Stimulated activated CD4-positive, alpha-beta T cell treated with anti-CD3 and anti-CD28 coated beads, Interleukin-15, amount 100 ng/mL, for 48 hours (primary cell): Measurements from ENCODE around the gene ETV6.

Experiments used
- DNase-seq, 2 donors: peaks; one replicate each; pipeline ENCODE4 v3.0.0-alpha.2; 2020; ENCODE audit warnings: low read depth in 2 of 2

Gene ETV6

DNA sequence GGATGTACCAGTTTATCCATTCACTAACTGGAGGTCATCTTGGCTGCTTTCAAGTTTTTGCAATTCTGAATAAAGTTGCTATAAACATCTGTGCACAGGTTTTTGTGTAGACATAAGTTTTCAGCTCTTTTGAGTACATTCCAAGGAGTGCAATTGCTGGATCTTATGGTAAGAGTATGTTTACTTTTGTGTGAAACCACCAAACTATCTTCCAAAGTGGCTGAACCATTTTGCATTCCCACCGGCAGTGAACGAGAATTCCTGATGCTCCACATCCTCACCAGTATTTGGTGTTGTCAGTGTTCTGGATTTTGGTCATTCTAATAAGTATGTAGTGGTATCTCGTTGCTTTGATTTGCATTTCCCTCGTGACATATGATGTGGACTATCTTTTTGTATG is 270.8 kb downstream of the ETV6 start:
- DNase-seq: no peak

DNA sequence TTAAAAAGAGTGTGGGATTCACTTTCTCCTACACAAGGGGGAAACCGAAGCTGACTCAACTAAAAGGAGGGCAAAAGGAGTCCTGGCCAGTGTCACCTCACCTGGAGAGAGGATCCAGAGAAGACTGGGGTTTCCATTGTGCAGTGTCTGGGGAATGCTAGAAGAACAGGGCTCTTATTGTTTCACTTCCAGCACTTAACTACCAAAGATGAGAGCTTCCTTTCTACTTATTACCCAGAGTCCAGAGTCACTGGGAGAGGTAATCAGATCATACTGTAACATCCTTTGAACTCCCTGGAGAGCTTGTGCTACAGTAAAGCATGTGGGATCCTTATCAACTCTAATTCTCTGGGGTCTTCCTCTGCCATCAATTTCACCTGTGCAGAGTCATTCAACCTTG is 272.9 kb downstream of the ETV6 start:
- no peak for DNase-seq

DNA sequence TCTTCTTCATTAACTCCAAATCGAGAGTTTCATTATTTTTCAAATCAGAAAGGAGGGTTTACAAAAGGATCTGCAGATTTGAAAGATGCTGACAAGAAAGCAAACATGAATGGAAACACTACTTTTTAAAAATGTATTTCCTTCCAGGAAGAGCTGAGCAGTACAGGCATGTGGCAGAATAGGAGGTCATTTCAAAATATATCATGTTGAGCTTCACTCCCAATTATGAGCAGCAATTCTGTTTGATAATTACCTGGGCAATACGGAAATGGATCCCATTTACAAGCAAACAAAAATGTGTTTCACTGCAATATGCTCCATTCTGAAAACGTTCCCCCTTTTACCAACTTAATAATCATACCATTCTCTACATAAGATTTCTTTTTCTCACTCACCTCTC is 273.6 kb downstream of the ETV6 start:
- DNase-seq: no peak

DNA sequence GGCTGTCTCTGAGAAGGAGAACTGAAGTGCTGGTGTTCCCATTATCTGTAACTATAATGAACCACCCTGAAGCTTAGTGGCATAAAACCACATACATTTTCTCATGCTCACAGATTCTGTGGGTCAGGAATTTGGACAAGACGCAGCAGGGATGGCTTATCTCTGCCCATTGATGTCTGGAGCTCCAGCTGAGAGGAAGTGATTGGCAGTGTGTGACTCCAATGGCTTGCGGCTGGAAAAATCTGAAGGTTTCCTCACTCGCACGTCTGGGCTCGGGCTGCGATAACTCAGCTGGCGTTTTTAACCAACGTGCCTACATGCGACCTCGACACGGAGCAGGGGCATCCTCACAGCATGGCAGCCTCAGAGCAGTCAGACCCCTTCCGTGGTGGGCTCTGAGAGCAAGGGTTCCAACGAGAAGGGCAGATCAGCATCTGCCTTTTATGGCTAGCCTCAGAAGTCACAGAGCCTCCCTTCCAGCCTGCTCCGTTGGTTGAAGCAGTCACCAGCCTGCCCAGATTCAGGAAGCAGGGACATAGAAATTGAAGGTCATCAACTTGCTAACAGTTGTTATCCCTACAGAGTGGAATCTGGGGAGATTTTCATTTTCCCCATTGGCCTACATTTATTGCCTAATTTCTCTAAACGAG is 277.9 kb downstream of the ETV6 start:
- DNase-seq: no peak

DNA sequence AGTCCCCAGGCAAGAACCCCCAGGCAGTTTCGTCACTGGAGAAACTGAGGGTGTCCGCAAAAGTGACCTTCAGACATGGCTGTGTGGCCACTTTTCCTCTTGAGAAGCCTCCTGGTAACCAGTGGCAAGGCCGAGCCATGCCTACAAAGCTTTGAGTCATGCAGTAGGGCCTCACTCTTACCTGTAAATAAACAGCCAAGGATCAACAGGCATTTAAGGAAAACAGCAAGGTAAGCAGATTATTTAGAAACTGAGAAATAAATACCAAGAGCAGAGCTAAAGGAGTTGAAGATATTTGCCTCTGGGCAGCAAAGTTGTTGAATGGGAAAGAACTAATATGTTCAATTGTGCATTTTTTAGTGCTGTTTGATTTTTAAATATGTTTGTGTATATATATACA is 280.2 kb downstream of the ETV6 start:
- no peak for DNase-seq

DNA sequence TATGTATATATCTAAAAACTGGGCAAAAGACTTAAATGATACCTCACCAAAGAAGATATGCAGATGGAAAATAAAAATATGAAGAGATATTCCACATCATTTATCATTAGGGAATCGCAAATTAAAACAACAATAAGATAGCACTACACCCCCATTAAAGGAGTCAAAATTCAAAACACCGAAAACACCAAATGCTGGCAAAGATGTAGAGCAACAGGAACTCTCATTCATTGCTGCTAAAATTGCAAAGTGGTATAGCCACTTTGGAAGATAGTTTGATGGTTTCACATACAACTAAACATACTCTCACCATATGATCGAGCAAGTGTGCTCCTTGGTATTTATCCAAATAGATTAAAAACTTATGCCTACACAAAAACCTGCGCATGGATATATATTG is 289.7 kb downstream of the ETV6 start:
- no peak for DNase-seq

DNA sequence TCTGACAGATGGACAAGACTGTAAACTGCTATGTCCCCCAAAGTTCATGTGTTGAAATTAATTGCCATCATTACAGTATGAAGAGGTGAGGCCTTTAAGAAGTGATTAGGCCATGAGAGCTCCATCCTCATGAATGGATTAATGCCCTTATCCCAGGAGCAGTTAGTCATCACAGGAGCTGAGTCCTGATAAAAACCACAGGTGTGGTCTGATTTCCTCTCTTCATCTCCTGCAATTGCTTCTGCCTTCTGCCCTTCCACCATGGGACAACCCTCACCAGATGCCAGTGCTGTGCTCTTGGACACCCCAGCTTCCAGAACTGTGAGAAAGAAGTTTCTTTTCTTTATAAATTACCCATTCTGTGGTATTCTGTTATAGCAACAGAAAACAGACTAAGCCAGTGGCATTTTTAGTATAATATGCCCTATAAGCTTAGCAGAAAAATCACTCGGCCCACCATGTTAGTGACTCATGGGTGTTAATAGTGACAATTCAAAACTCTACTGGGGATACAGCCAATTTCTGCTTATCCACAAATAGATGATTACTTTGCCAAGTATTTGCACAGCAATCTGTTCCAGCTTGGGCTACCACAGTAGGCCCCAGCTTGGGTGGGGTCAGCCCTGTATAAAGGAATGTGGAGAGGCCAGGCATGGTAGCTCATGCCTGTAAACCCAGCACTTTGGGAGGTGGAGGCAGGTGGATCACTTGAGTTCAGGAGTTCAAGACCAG is 292.3 kb downstream of the ETV6 start:
- no peak for DNase-seq

DNA sequence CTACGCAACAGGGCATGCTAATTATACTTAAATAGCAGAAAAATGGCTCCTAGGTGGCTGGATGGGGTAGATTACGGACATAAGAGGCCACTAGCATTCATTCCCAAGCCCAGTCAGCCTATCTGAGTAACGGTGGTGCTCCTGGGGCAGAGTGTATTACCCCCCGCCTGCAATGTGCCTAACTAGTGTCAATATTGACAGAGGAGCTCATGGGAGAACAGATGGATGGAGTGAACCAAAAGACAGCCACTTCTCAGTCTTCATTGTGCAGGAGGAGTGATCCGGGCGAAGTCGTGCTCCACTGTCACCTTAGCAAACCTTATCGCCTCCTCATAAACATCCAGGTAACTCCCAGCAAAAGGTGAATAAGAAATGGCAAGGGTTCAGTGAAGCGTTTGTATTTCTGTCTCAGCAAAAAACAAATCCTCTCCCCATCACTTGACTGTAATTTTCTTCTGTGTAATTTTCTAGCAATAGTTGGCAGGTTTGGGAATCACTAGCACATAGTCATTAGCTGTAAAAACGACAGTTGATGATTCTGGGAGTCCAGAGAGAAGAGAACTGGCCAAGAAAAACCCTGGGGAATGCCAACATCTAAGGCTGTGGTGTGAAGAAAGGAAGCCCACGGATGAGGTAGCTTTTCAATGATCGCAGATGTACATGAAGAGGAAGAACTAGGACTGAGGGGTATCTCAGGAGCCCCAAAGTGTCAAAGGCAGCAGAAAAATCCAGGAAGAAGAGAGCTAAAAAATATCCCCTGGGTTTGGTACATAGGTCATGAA is 294.6 kb downstream of the ETV6 start:
- no peak for DNase-seq
